Smooth muscle cell (in vitro differentiated cells): ENCODE results near the gene NUP188. TPM values are rescaled to one million over a fixed set of nuclear protein-coding genes. Genes with fewer than 3 reads are reported as not detected.
A peak's percentile ranks its signal among the peaks of the same experiment; 100 is the strongest.

Experiments
- DNase-seq: peaks from one replicate; lab custom pipeline; 2025; ENCODE audit not compliant: unreplicated experiment; lab: John Stamatoyannopoulos, UW
- H2AFZ ChIP-seq: fragments of 200-600 bp; sonication (generic); 2 replicates; pipeline ENCODE4 v1.6.0; 2016; ENCODE audit warnings: antibody characterized with exemption, low read depth, mild to moderate bottlenecking
- H3F3A ChIP-seq: fragments of 200-600 bp; sonication (generic); 2 replicates; pipeline ENCODE4 v1.6.0; 2017; ENCODE audit warnings: antibody characterized with exemption, low read depth
- H3K27ac ChIP-seq: fragments of 200-600 bp; sonication (generic); 2 replicates; pipeline ENCODE4 v1.5.1; 2016; ENCODE audit warnings: low read depth, mild to moderate bottlenecking
- H3K27me3 ChIP-seq: fragments of 200-600 bp; sonication (generic); 2 replicates; pipeline ENCODE4 v1.6.1; 2016; ENCODE audit warnings: low read depth, mild to moderate bottlenecking
- H3K36me3 ChIP-seq: fragments of 200-600 bp; sonication (generic); 2 replicates; pipeline ENCODE4 v1.5.1; 2016; ENCODE audit warnings: low read depth
- H3K4me1 ChIP-seq: fragments of 200-600 bp; sonication (generic); 2 replicates; pipeline ENCODE4 v1.5.1; 2016; ENCODE audit warnings: low read depth
- H3K4me2 ChIP-seq: fragments of 200-600 bp; sonication (generic); 2 replicates; pipeline ENCODE4 v1.6.0; 2016; ENCODE audit warnings: mild to moderate bottlenecking
- H3K4me3 ChIP-seq: fragments of 200-600 bp; sonication (generic); 2 replicates; pipeline ENCODE4 v1.5.1; 2016; ENCODE audit warnings: mild to moderate bottlenecking
- H3K79me2 ChIP-seq: fragments of 200-600 bp; sonication (generic); 2 replicates; pipeline ENCODE4 v1.6.0; 2016; ENCODE audit warnings: low read depth, mild to moderate bottlenecking
- H3K9ac ChIP-seq: fragments of 200-600 bp; sonication (generic); 2 replicates; pipeline ENCODE4 v1.6.0; 2016; ENCODE audit warnings: low read depth
- H3K9me3 ChIP-seq: fragments of 200-600 bp; sonication (generic); replicated peaks from 2 replicates; pipeline ENCODE4 v1.5.1; 2016; ENCODE audit warnings: low read depth
- H4K20me1 ChIP-seq: fragments of 200-600 bp; sonication (generic); 2 replicates; pipeline ENCODE4 v1.6.0; 2016; ENCODE audit warnings: low read depth
- CTCF ChIP-seq: fragments of 200-600 bp; sonication (generic); IDR thresholded peaks from 2 replicates; pipeline ENCODE4 v1.5.1; 2017; ENCODE audit warnings: borderline replicate concordance, mild to moderate bottlenecking, antibody characterized with exemption; ENCODE audit not compliant: insufficient read depth, poor library complexity, severe bottlenecking
- WGBS: methylation state at CpG from one replicate; pipeline ENCODE4 v1.1.7; 2016; ENCODE audit warnings: low lambda C conversion rate; 5-methylcytosine and 5-hydroxymethylcytosine counted together
- polyA plus RNA-seq: library from polyadenylated mRNA; unstranded; fragments of >200 nt; fragmentation: Nextera tagmentation; extraction: Ambion mirVana; gene quantifications from 2 replicates; pipeline ENCODE4 v1.2.1, GENCODE V29; 2016
- total RNA-seq: library from RNA; depleted of rRNA; stranded (reverse); fragments of >200 nt; gene quantifications from 2 replicates; pipeline ENCODE4 v1.2.3, GENCODE V29; 2014

Gene NUP188
- total and polyA plus RNA-seq, 2 experiments from 2014 or later: 31.9 to 45.8 TPM

GRCh38 chr9:129036923-129037766 is 89.6 kb downstream of the NUP188 start:
- Histone ChIP-seq H3F3A (no peaks in the 10 kb centered on the region), H3K9me3 (no peaks in the 10 kb centered on the region), H3K27me3 (no peaks in the 10 kb centered on the region), H3K4me2 (peak overlapping the region; percentile 95), H3K4me1 (peaks cover 8% of the 10 kb centered on the region), H2AFZ (peak overlapping the region; percentile 68), H4K20me1 (no peaks in the 10 kb centered on the region), H3K27ac (no peak overlapping the region), H3K4me3 (peak overlapping the region; percentile 95), H3K36me3 (no peaks in the 10 kb centered on the region), H3K79me2 (peaks cover 27% of the 10 kb centered on the region), H3K9ac (peak overlapping the region; percentile 72)
- no peak for TF ChIP-seq CTCF
- WGBS: 20% methylated on average over 30 of the region's 32 CpGs
- no peak for DNase-seq

GRCh38 chr9:129037767-129038098 is 90.2 kb downstream of the NUP188 start:
- no peaks in the 10 kb centered on the region for H3K36me3 ChIP-seq
- H2AFZ ChIP-seq: no peak overlapping the region
- WGBS: 75% methylated on average over 6 of the region's 6 CpGs
- H3K9me3 ChIP-seq: no peaks in the 10 kb centered on the region
- H3K27me3 ChIP-seq: no peaks in the 10 kb centered on the region
- H3K9ac ChIP-seq: no peak overlapping the region
- H3K27ac ChIP-seq: no peak overlapping the region
- H4K20me1 ChIP-seq: no peaks in the 10 kb centered on the region
- no peaks in the 10 kb centered on the region for H3F3A ChIP-seq
- peaks cover 8% of the 10 kb centered on the region for H3K4me1 ChIP-seq
- TF ChIP-seq CTCF: no peak
- H3K79me2 ChIP-seq: peaks cover 27% of the 10 kb centered on the region
- DNase-seq: no peak
- peak overlapping the region; percentile 95 for H3K4me3 ChIP-seq
- H3K4me2 ChIP-seq: peak overlapping the region; percentile 95

- Histone ChIP-seq H3K27me3 (no peaks in the 10 kb centered on the region), H2AFZ (no peak overlapping the region), H3F3A (no peaks in the 10 kb centered on the region), H3K79me2 (peaks cover 27% of the 10 kb centered on the region), H3K4me3 (no peak overlapping the region), H3K4me2 (no peak overlapping the region), H3K4me1 (peaks cover 8% of the 10 kb centered on the region), H4K20me1 (no peaks in the 10 kb centered on the region), H3K9me3 (no peaks in the 10 kb centered on the region), H3K36me3 (no peaks in the 10 kb centered on the region), H3K27ac (no peak overlapping the region), H3K9ac (no peak overlapping the region)
- WGBS: 95% methylated on average over 6 of the region's 8 CpGs
- DNase-seq: no peak
- no peak for TF ChIP-seq CTCF
Measured at GRCh38 chr9:129038109-129038852, 90.8 kb downstream of the NUP188 start.
